Measurements from ENCODE around the gene BACH2. TPM values are rescaled to one million over a fixed set of nuclear protein-coding genes. Genes with fewer than 3 reads are reported as not detected.

Gene BACH2
- total and polyA plus RNA-seq, 10 of the 15 experiments (the other 5 are each of a cell fraction or from before 2014, with no cell fraction given): 0.03 to 0.28 (median 0.04) TPM; not detected in 3

GRCh38 chr6:90095788-90096187 lies 200.9 kb downstream of the BACH2 start (continued):
- TF ChIP-seq, protein P1, sequence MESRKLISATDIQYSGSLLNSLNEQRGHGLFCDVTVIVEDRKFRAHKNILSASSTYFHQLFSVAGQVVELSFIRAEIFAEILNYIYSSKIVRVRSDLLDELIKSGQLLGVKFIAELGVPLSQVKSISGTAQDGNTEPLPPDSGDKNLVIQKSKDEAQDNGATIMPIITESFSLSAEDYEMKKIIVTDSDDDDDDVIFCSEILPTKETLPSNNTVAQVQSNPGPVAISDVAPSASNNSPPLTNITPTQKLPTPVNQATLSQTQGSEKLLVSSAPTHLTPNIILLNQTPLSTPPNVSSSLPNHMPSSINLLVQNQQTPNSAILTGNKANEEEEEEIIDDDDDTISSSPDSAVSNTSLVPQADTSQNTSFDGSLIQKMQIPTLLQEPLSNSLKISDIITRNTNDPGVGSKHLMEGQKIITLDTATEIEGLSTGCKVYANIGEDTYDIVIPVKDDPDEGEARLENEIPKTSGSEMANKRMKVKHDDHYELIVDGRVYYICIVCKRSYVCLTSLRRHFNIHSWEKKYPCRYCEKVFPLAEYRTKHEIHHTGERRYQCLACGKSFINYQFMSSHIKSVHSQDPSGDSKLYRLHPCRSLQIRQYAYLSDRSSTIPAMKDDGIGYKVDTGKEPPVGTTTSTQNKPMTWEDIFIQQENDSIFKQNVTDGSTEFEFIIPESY (IDR thresholded peaks at IDR 0.05): no peak
- TF ChIP-seq, protein P2, sequence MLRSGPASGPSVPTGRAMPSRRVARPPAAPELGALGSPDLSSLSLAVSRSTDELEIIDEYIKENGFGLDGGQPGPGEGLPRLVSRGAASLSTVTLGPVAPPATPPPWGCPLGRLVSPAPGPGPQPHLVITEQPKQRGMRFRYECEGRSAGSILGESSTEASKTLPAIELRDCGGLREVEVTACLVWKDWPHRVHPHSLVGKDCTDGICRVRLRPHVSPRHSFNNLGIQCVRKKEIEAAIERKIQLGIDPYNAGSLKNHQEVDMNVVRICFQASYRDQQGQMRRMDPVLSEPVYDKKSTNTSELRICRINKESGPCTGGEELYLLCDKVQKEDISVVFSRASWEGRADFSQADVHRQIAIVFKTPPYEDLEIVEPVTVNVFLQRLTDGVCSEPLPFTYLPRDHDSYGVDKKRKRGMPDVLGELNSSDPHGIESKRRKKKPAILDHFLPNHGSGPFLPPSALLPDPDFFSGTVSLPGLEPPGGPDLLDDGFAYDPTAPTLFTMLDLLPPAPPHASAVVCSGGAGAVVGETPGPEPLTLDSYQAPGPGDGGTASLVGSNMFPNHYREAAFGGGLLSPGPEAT (IDR thresholded peaks at IDR 0.05; ENCODE audit: low read depth): no peak
- TF ChIP-seq YY1 (IDR thresholded peaks at IDR 0.05; ENCODE audit: low read depth, low read length): no peak
- TF ChIP-seq MTA3 (IDR thresholded peaks at IDR 0.05; ENCODE audit: borderline replicate concordance, low read length): no peak

DNA sequence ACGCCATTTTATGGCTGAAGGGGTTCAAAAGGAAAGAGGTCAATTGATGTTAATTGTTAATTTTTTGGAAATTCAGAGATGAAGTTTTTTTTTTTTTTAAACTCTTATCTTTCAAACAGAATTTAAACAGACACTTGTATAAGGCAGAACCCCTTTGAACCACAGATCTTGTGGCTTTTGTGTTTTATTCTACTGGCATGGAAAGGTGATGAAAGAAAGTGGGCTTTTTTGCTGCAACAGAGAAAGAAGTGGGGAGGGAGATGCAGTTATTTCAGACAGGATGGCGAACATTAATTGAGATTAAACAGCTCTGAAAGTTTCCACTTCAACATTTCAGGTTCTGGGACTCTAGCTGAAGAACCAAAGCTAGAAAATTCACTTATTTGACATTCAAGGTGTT lies 201.5 kb downstream of the BACH2 start:
- DNase-seq (ENCODE audit: low read depth, low spot score): no peak
- TF ChIP-seq NFYA (IDR thresholded peaks at IDR 0.05; ENCODE audit: borderline replicate concordance, low read depth, low read length) (no peak), ZNF384 (IDR thresholded peaks at IDR 0.05; ENCODE audit: borderline replicate concordance, low read depth, low read length) (no peak), STAT3 (IDR thresholded peaks at IDR 0.05; ENCODE audit: low read depth, low read length) (no peak), CBFB (IDR thresholded peaks at IDR 0.05; ENCODE audit: low read depth) (no peak), MAX (IDR thresholded peaks at IDR 0.05; ENCODE audit: low read depth, low read length) (no peak)
- TF ChIP-seq, protein P3, sequence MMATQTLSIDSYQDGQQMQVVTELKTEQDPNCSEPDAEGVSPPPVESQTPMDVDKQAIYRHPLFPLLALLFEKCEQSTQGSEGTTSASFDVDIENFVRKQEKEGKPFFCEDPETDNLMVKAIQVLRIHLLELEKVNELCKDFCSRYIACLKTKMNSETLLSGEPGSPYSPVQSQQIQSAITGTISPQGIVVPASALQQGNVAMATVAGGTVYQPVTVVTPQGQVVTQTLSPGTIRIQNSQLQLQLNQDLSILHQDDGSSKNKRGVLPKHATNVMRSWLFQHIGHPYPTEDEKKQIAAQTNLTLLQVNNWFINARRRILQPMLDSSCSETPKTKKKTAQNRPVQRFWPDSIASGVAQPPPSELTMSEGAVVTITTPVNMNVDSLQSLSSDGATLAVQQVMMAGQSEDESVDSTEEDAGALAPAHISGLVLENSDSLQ (IDR thresholded peaks at IDR 0.05): no peak
- TF ChIP-seq, protein P4, sequence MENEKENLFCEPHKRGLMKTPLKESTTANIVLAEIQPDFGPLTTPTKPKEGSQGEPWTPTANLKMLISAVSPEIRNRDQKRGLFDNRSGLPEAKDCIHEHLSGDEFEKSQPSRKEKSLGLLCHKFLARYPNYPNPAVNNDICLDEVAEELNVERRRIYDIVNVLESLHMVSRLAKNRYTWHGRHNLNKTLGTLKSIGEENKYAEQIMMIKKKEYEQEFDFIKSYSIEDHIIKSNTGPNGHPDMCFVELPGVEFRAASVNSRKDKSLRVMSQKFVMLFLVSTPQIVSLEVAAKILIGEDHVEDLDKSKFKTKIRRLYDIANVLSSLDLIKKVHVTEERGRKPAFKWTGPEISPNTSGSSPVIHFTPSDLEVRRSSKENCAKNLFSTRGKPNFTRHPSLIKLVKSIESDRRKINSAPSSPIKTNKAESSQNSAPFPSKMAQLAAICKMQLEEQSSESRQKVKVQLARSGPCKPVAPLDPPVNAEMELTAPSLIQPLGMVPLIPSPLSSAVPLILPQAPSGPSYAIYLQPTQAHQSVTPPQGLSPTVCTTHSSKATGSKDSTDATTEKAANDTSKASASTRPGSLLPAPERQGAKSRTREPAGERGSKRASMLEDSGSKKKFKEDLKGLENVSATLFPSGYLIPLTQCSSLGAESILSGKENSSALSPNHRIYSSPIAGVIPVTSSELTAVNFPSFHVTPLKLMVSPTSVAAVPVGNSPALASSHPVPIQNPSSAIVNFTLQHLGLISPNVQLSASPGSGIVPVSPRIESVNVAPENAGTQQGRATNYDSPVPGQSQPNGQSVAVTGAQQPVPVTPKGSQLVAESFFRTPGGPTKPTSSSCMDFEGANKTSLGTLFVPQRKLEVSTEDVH (IDR thresholded peaks at IDR 0.05; ENCODE audit: low read depth, partially characterized antibody): no peak
- Histone ChIP-seq H2AFZ (ENCODE audit: control insufficient read depth, low read depth, low read length) (no peak overlapping the region), H3K4me1 (ENCODE audit: control insufficient read depth, insufficient read depth, low read length) (no peaks in the 10 kb centered on the region), H3K4me3 (no peak overlapping the region), H4K20me1 (ENCODE audit: control insufficient read depth, insufficient read depth) (no peaks in the 10 kb centered on the region), H3K4me2 (ENCODE audit: control insufficient read depth, insufficient read depth) (no peak overlapping the region), H3K36me3 (ENCODE audit: control insufficient read depth in 2 of 2, insufficient read depth in 2 of 2, low read length in 1 of 2) (no peaks in the 10 kb centered on the region), H3K27ac (ENCODE audit: control insufficient read depth, insufficient read depth) (no peak overlapping the region), H3K27me3 (replicated peaks in 1 of 2; ENCODE audit: control insufficient read depth in 2 of 2, insufficient read depth in 2 of 2, low read length in 1 of 2) (peaks cover 0 to 2% of the 10 kb centered on the region in 2 experiments; a peak in 3 of 4 replicates), H3K9ac (ENCODE audit: control insufficient read depth, insufficient read depth, low read length) (no peak overlapping the region), H3K79me2 (ENCODE audit: control insufficient read depth, insufficient read depth, low read length) (no peaks in the 10 kb centered on the region), H3K9me3 (replicated peaks; ENCODE audit: control insufficient read depth, insufficient read depth, low read length) (no peaks in the 10 kb centered on the region; the same call in 2 of the 3 replicates)
- intact Hi-C loops (cut with micrococcal nuclease; ENCODE audit: unreplicated experiment): loop anchor here (5.0 kb wide), 1 partner anchor 277 kb away; no protein-coding TSS in a partner anchor
- BruUV-seq (replicated peaks): no TSS peak
- in situ Hi-C loops (cut with MboI): no loop called here
- FAIRE-seq: no peak
- RAD21 ChIA-PET (ENCODE audit: unreplicated experiment): no interaction called here
- WGBS (ENCODE audit: insufficient coverage, insufficient replicate concordance, low lambda C conversion rate, missing lambda C conversion rate): 32% methylated on average over 2 of the region's 2 CpGs
- CTCF ChIA-PET: no interaction called here
- ATAC-seq: no peak
- SMC1A ChIA-PET (ENCODE audit: uncharacterized antibody, unreplicated experiment): no interaction called here
- POLR2A ChIA-PET: no interaction called here
